Thymus (tissue), 2 donors: ENCODE data around the gene CNMD. TPM values are rescaled to one million over a fixed set of nuclear protein-coding genes. Genes with fewer than 3 reads are reported as not detected.

Experiments
- polyA plus RNA-seq: library from polyadenylated mRNA; stranded (reverse); fragments of 200-250 nt; gene quantifications from one replicate; pipeline ENCODE4 v1.2.3, GENCODE V29; 2013
- total RNA-seq: library from RNA; stranded (reverse); fragments of 120-200 nt; gene quantifications from one replicate; pipeline ENCODE4 v1.2.4, GENCODE V29; 2013
- donor health status: healthy.

The CNMD gene
- total and polyA plus RNA-seq, 2 donors: 0.24 to 1.8 TPM

Other genes with a start within 250 kb of the CNMD start
- 7.6 TPM for gene HNRNPA1L2, start 97.4 kb downstream of the CNMD start, total RNA-seq
- gene HNRNPA1L2, start 97.4 kb downstream of the CNMD start, polyA plus RNA-seq: 30.7 TPM
- gene SUGT1, start 87.0 kb downstream of the CNMD start, total RNA-seq: 38.4 TPM
- 47.8 TPM for gene SUGT1, start 87.0 kb downstream of the CNMD start, polyA plus RNA-seq
- 0.52 TPM for gene PCDH8, start 108.8 kb upstream of the CNMD start, total RNA-seq
- gene PCDH8, start 108.8 kb upstream of the CNMD start, polyA plus RNA-seq: 1.1 TPM